Placental epithelial cell (primary cell): Measurements from ENCODE around the gene KLRK1. TPM values are rescaled to one million over a fixed set of nuclear protein-coding genes. Genes with fewer than 3 reads are reported as not detected.

Experiments used
- total RNA-seq: library from RNA; depleted of rRNA; stranded (reverse); fragments of >200 nt; gene quantifications from 2 replicates; pipeline ENCODE4 v1.2.3, GENCODE V29; 2012

KLRK1 gene
- total RNA-seq = 0.43 and 2.0 TPM in 2 replicates

GRCh38 chr12:10389904-10390303, at the start of gene KLRK1:
Gene KLRK1 (minus strand): TSS chr12:10390041. CDS start chr12:10388810, 1,231 bp downstream.

GRCh38 chr12:10435816-10436215, 46.0 kb upstream of the KLRK1 start, which contains the start of gene KLRC2:
Gene KLRC2 (minus strand): TSS chr12:10436010. CDS start chr12:10435986, 24 bp downstream.

GRCh38 chr12:10420334-10420733, 30.5 kb upstream of the KLRK1 start, which contains the start of gene KLRC3:
Gene KLRC3 (minus strand): TSS chr12:10420595. CDS start chr12:10420550, 45 bp downstream.

GRCh38 chr12:10409392-10409791, 19.6 kb upstream of the KLRK1 start, which contains the start of gene KLRC4:
Gene KLRC4 (minus strand): TSS chr12:10409757. CDS start chr12:10409575, 182 bp downstream.

Other genes with a start within 250 kb of the KLRK1 start
- gene OLR1, start 217.9 kb downstream of the KLRK1 start, total RNA-seq = not detected in 2 replicates
- gene TMEM52B, start 211.0 kb downstream of the KLRK1 start, total RNA-seq = 0.39 and 1.5 TPM in 2 replicates
- 66.9 and 115 TPM in 2 replicates for gene GABARAPL1, start 177.2 kb downstream of the KLRK1 start, total RNA-seq
- gene KLRD1, start 82.2 kb downstream of the KLRK1 start, total RNA-seq = 0.43 and 1.6 TPM in 2 replicates
- 1.2 TPM in 1 of 2 replicates, not detected in the other for gene KLRC4, start 19.7 kb upstream of the KLRK1 start, total RNA-seq
- 0.33 and 1.2 TPM in 2 replicates for gene KLRC3, start 30.6 kb upstream of the KLRK1 start, total RNA-seq
- 1.6 TPM in 1 of 2 replicates, not detected in the other for gene KLRC2, start 46.0 kb upstream of the KLRK1 start, total RNA-seq
- 0.39 TPM in 1 of 2 replicates, not detected in the other for gene KLRC1, start 63.3 kb upstream of the KLRK1 start, total RNA-seq
- gene EIF2S3B, start 115.8 kb upstream of the KLRK1 start, total RNA-seq = 1.2 and 8.7 TPM in 2 replicates
- 12.5 and 20.0 TPM in 2 replicates for gene MAGOHB, start 223.6 kb upstream of the KLRK1 start, total RNA-seq